ENCODE measurements around the gene ATP6V1F.

Gene ATP6V1F

DNA sequence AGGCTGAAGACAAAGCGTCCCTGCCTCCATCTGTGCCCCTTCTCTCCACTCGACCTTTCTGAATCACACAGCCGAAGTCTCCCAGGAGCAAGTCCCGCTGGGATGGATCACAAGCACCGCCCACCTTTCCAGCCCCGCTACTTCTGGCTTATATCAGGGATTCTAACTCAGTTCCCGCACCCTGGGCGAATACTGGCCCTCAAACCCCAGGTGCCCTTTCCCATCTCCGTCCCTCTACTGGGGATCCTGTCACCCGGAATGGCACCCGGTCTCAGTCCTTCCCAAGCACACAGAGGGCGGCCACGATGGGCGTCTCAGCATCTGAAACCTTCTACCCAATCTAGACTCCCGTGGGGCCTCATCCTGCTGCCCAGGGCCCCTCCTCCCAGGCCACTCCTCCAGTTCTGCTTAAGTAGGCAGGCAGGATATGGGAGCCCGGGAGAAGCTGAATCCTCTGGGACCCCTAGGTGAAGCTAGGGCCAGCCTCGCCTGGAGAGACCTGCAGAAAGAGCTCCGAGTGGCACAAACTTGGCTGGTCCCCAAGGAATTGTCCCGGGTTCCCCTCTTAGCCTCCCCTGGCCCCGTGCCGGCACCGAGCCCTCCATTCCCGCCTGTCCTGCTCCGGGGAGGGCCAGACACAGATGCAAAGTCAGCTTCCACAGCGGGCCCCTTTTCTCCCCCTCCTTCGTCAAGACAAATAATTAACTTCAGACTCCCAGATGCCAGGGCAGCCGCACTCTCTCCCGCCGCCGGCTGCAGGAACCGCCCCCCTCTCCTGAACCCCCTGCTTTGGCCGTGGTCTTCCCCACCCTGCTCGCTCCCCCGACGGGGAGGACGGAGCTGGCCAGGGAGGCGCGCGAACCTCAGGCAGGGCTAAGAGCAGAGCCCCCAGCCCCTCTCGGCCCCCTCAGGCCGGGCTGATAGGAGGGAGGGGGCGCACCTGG lies 47.2 kb downstream of the ATP6V1F start:
- no peak overlapping the region for H3K4me3 ChIP-seq (ENCODE audit: low read depth, low read length, poor library complexity, severe bottlenecking)
- TF ChIP-seq CTCF (IDR thresholded peaks at IDR 0.05; ENCODE audit: low read length) (no peak), EZH2 (IDR thresholded peaks at IDR 0.05; ENCODE audit: borderline replicate concordance, low read length) (no peak)
- no peak overlapping the region for H3K4me2 ChIP-seq (ENCODE audit: low read length)
- H3K36me3 ChIP-seq (ENCODE audit: insufficient read depth, low read length): no peaks in the 10 kb centered on the region
- no peak overlapping the region for H2AFZ ChIP-seq (ENCODE audit: low read length)
- H3K79me2 ChIP-seq (ENCODE audit: insufficient read depth, low read length): no peaks in the 10 kb centered on the region
- H3K27me3 ChIP-seq (ENCODE audit: insufficient read depth, low read length): peaks cover 40% of the 10 kb centered on the region
- no peak overlapping the region for H3K9ac ChIP-seq (ENCODE audit: low read length)
- no peaks in the 10 kb centered on the region for H4K20me1 ChIP-seq (ENCODE audit: insufficient read depth, low read length)
- no peaks in the 10 kb centered on the region for H3K4me1 ChIP-seq (ENCODE audit: insufficient read depth, low read length, severe bottlenecking)
- H3K27ac ChIP-seq (ENCODE audit: low read depth, low read length, poor library complexity, severe bottlenecking): no peak overlapping the region
- no peaks in the 10 kb centered on the region for H3F3A ChIP-seq (ENCODE audit: insufficient read depth, low read length)
- no peaks in the 10 kb centered on the region for H3K9me2 ChIP-seq (ENCODE audit: low read depth, low read length)
- H3K9me3 ChIP-seq (ENCODE audit: low read length): no peaks in the 10 kb centered on the region

- no peak within 1 kb of the TSS for H2AFZ ChIP-seq (ENCODE audit: low read length)
- no peaks in the 10 kb centered on the region for H3K79me2 ChIP-seq (ENCODE audit: insufficient read depth, low read length)
- no peaks in the 10 kb centered on the region for H4K20me1 ChIP-seq (ENCODE audit: insufficient read depth, low read length)
- H3K9me2 ChIP-seq (ENCODE audit: low read depth, low read length): no peaks in the 10 kb centered on the region
- no peak for TF ChIP-seq EZH2 (IDR thresholded peaks at IDR 0.05; ENCODE audit: borderline replicate concordance, low read length)
- no peak for TF ChIP-seq CTCF (IDR thresholded peaks at IDR 0.05; ENCODE audit: low read length)
- no peak within 1 kb of the TSS for H3K4me3 ChIP-seq (ENCODE audit: low read depth, low read length, poor library complexity, severe bottlenecking)
- no peak within 1 kb of the TSS for H3K4me2 ChIP-seq (ENCODE audit: low read length)
- no peaks in the 10 kb centered on the region for H3K36me3 ChIP-seq (ENCODE audit: insufficient read depth, low read length)
- no peaks in the 10 kb centered on the region for H3K9me3 ChIP-seq (ENCODE audit: low read length)
- H3K9ac ChIP-seq (ENCODE audit: low read length): no peak within 1 kb of the TSS
- H3K27me3 ChIP-seq (ENCODE audit: insufficient read depth, low read length): peaks cover 40% of the 10 kb centered on the region
- no peaks in the 10 kb centered on the region for H3K4me1 ChIP-seq (ENCODE audit: insufficient read depth, low read length, severe bottlenecking)
- no peak within 1 kb of the TSS for H3K27ac ChIP-seq (ENCODE audit: low read depth, low read length, poor library complexity, severe bottlenecking)
- no peaks in the 10 kb centered on the region for H3F3A ChIP-seq (ENCODE audit: insufficient read depth, low read length)
Observed at GRCh38 chr7:128910569-128910945, 47.9 kb downstream of the ATP6V1F start, which contains the start of gene KCP. TSS of gene KCP (minus strand) at chr7:128910709. CDS start at chr7:128910676, 33 bp downstream.

DNA sequence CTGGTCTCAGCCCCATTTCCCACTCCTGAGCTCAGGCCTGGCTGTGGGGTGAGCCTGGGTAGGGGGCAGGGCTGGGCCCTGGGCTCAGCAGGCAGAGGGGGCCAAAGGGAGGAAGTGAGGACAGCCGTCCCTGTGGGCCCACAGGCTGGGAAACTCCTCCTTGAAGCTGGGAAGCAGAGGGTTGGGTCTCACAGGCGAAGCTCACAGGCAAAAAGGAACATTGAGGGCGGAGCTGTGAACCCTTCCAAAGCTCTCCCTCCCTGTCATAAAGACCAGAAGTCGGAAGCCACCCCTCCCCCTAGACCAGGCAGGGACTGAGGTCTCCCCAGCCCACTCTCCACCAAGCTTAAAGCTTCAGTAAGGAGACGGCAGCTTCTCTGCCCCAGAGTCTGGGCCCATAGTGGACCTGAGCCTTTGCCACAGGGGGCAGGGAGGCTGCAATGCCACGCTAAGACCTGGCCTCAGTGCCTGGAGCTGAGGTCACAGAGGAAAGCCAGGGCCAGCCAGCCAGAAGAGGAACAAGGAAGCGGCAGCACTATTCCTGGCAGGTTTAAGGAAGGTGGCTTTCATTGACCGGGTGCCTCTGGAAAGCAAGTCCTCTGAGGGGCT lies 48.9 kb downstream of the ATP6V1F start:
- H3K27me3 ChIP-seq (ENCODE audit: insufficient read depth, low read length): peaks cover 40% of the 10 kb centered on the region
- H2AFZ ChIP-seq (ENCODE audit: low read length): no peak overlapping the region
- no peaks in the 10 kb centered on the region for H3K9me2 ChIP-seq (ENCODE audit: low read depth, low read length)
- TF ChIP-seq CTCF (IDR thresholded peaks at IDR 0.05; ENCODE audit: low read length): no peak
- TF ChIP-seq EZH2 (IDR thresholded peaks at IDR 0.05; ENCODE audit: borderline replicate concordance, low read length): no peak
- H3K36me3 ChIP-seq (ENCODE audit: insufficient read depth, low read length): no peaks in the 10 kb centered on the region
- H3K9ac ChIP-seq (ENCODE audit: low read length): no peak overlapping the region
- H3K4me3 ChIP-seq (ENCODE audit: low read depth, low read length, poor library complexity, severe bottlenecking): no peak overlapping the region
- no peaks in the 10 kb centered on the region for H3K79me2 ChIP-seq (ENCODE audit: insufficient read depth, low read length)
- no peaks in the 10 kb centered on the region for H4K20me1 ChIP-seq (ENCODE audit: insufficient read depth, low read length)
- no peak overlapping the region for H3K27ac ChIP-seq (ENCODE audit: low read depth, low read length, poor library complexity, severe bottlenecking)
- no peaks in the 10 kb centered on the region for H3K9me3 ChIP-seq (ENCODE audit: low read length)
- no peaks in the 10 kb centered on the region for H3K4me1 ChIP-seq (ENCODE audit: insufficient read depth, low read length, severe bottlenecking)
- H3F3A ChIP-seq (ENCODE audit: insufficient read depth, low read length): no peaks in the 10 kb centered on the region
- no peak overlapping the region for H3K4me2 ChIP-seq (ENCODE audit: low read length)

Measured in OCI-LY1 (cell line).